NT2/D1 (cell line): ENCODE measurements around the gene SCG5.

Experiments used
- DNase-seq: peaks from one replicate; pipeline ENCODE4 v3.0.0-alpha.2; 2011; ENCODE audit warnings: low read depth, low spot score
- H3K27me3 ChIP-seq: 2 replicates; pipeline ENCODE4 v1.6.0; 2011; ENCODE audit warnings: mild to moderate bottlenecking; ENCODE audit not compliant: insufficient read length, insufficient read depth
- H3K36me3 ChIP-seq: 2 replicates; pipeline ENCODE4 v1.6.1; 2011; ENCODE audit warnings: mild to moderate bottlenecking, low read length, mixed read lengths; ENCODE audit not compliant: insufficient read depth, insufficient read length
- H3K4me1 ChIP-seq: 2 replicates; pipeline ENCODE4 v1.5.1; 2011; ENCODE audit not compliant: insufficient read depth, insufficient read length
- H3K4me3 ChIP-seq: 2 replicates; pipeline ENCODE4 v1.5.1; 2011; ENCODE audit warnings: low read depth; ENCODE audit not compliant: insufficient read length
- H3K9ac ChIP-seq: 2 replicates; pipeline ENCODE4 v1.6.0; 2011; ENCODE audit warnings: low read depth; ENCODE audit not compliant: insufficient read length
- H3K9me3 ChIP-seq: 2 replicates; pipeline ENCODE4 v1.5.1; 2011; ENCODE audit warnings: mild to moderate bottlenecking, low read length; ENCODE audit not compliant: insufficient read depth
- SUZ12 ChIP-seq: IDR thresholded peaks from 2 replicates; pipeline ENCODE4 v1.6.1; 2011; ENCODE audit not compliant: insufficient read length, insufficient read depth; ENCODE audit errors: extremely low read depth
- YY1 ChIP-seq: IDR thresholded peaks from 2 replicates; pipeline ENCODE4 v1.6.1; 2011; ENCODE audit not compliant: insufficient read length, insufficient read depth
- ZNF274 ChIP-seq: IDR thresholded peaks from 2 replicates; pipeline ENCODE4 v1.6.1; 2011; ENCODE audit warnings: mild to moderate bottlenecking, low read depth, low read length

The SCG5 gene

DNA sequence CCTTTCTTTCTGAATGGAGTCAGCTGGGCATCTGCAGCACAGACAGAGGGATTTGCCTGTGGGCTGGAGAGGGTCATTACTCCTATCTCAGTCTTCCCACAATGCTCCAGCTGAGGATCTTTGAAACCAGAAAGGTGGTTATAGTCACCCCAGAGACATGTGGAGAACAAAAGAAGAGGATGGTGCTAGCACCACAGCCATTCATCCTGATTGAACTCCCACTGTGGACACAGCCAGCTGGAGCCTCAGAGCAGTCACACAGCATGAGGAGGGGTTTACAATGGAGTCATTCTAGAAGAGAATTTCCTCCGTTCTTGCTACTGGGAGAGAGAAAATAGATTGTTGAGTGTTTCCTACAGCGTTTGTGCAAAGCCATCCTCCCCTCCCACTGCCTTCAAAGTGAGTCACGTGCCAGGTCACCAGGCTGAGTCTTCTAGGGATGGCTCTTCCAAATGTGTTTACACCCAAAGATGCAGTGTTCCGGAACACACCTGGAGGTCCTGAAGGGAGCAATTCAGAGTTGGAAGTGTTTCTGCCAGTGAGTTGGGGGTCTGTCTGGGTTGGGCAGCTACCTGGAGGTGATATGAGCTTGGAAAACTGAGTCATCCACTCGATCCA is 57.4 kb downstream of the SCG5 start:
- DNase-seq: no peak
- no peak overlapping the region for H3K9ac ChIP-seq
- no peaks in the 10 kb centered on the region for H3K4me1 ChIP-seq
- peaks cover 16% of the 10 kb centered on the region; the same call in 1 of the 2 replicates for H3K9me3 ChIP-seq
- H3K4me3 ChIP-seq: no peak overlapping the region
- no peaks in the 10 kb centered on the region for H3K36me3 ChIP-seq
- no peaks in the 10 kb centered on the region for H3K27me3 ChIP-seq
- TF ChIP-seq SUZ12 (no peak), ZNF274 (no peak)

DNA sequence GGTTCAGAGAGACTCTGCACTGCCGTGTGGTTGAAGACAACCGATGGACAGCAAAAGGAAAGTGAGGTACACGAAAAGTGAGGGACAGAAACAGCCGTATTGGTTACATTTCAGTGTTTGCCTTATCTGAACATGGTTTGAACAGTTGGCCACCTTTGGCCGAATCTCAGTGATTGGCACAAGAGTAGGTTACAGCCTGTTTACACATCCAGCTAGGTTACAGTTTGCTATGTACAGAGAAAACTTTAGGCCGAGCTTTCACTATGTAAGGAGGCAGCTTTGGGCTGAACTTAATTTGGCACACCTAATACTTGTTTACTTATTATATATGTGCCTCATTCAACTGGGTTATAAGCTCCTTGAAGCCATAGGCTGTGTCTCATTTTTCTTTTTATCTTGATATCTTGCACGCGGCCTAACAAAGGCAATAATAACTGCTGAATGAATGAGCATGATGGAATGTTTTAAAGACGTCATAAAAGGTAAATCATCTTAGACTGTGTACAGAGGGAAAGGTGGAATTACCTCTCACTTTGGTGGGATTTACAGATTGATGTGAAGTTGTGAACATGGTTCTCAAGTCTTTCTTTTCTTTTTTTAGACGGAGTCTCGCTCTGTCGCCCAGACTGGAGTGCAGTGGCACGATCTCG is 59.1 kb downstream of the SCG5 start:
- peaks cover 16% of the 10 kb centered on the region; the same call in 1 of the 2 replicates for H3K9me3 ChIP-seq
- no peak overlapping the region for H3K9ac ChIP-seq
- H3K4me1 ChIP-seq: no peaks in the 10 kb centered on the region
- H3K4me3 ChIP-seq: no peak overlapping the region
- H3K27me3 ChIP-seq: no peaks in the 10 kb centered on the region
- TF ChIP-seq ZNF274 (no peak), YY1 (no peak), SUZ12 (no peak)
- H3K36me3 ChIP-seq: no peaks in the 10 kb centered on the region
- no peak for DNase-seq

DNA sequence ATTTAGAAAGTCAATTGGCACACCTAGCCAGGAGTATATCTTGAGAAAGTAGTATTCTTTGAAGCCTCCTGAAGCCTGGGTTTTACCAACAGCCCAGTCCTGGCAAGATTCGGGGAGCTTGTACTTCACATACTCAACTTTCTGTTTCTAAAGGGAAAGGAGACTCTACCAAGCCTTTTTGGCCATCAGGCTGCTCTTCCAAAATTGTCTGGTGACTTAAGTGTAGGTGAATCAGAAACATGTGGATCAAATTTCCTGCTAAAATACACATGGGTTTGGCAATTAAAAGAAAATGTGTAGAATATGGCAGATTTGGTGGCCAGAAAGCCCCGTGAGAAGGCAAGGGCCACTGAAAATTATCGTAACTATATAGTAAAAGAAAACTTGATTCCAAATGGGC is 60.4 kb downstream of the SCG5 start:
- Histone ChIP-seq H3K9ac (no peak overlapping the region), H3K36me3 (no peaks in the 10 kb centered on the region), H3K4me1 (no peaks in the 10 kb centered on the region), H3K4me3 (no peak overlapping the region), H3K9me3 (peaks cover 16% of the 10 kb centered on the region; the same call in 1 of the 2 replicates), H3K27me3 (no peaks in the 10 kb centered on the region)
- no peak for DNase-seq
- TF ChIP-seq ZNF274 (no peak), SUZ12 (no peak), YY1 (no peak)

DNA sequence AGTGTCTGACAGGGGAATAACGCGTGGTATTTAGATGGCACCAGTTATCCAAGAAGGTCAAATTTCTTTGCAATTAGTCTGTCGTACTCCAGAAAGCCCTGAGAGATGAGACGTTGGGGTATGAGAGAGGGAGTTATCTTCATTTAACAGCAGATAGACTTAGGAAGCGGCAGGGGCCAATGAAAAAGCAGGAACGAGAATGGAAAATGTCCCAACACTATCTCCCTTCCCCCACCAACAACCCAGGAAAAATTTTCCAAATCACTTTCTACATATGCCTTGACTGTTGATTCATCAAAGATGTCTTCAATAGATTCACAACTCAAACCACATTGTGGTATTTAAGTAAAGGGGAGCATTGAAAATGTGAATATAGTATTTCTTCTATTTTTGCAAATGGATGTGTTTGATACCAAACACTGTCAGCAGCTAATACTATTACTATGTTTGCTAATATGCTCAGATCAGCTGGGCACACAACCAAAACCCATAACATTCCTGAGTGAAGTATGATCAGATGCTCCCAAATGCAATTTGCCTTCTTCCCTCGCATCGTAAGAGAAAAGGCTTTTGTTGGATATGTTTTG is 63.0 kb downstream of the SCG5 start:
- no peaks in the 10 kb centered on the region for H3K27me3 ChIP-seq
- H3K4me3 ChIP-seq: no peak overlapping the region
- DNase-seq: no peak
- no peak overlapping the region for H3K9ac ChIP-seq
- H3K4me1 ChIP-seq: no peaks in the 10 kb centered on the region
- no peaks in the 10 kb centered on the region for H3K36me3 ChIP-seq
- TF ChIP-seq SUZ12 (no peak), YY1 (no peak), ZNF274 (no peak)
- peaks cover 8% of the 10 kb centered on the region; the same call in 1 of the 2 replicates for H3K9me3 ChIP-seq

DNA sequence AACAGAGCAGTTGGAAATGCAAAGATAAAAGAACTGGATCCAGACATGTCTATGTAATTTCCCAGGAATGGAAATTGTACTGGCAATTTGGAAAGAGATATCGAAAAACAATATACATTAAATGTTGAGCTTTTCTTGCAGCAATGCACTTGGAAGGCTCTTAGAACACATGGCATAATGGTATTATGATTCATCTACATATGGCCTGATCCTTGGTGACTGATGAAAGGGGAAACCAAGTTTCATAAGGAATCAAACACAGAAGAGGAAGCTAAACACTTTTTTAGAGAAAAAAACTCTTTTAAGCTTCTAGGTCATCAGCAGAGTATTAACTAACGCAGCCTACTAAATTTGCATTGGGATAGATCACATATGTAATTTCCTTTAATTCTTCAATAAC is 63.9 kb downstream of the SCG5 start:
- DNase-seq: no peak
- Histone ChIP-seq H3K27me3 (no peaks in the 10 kb centered on the region), H3K4me3 (no peak overlapping the region), H3K9ac (no peak overlapping the region), H3K36me3 (no peaks in the 10 kb centered on the region), H3K9me3 (0 out of 2 replicates have a peak, but pooled peaks cover under 1% of the 10 kb centered on the region), H3K4me1 (no peaks in the 10 kb centered on the region)
- TF ChIP-seq SUZ12: no peak
- TF ChIP-seq ZNF274: no peak
- no peak for TF ChIP-seq YY1

DNA sequence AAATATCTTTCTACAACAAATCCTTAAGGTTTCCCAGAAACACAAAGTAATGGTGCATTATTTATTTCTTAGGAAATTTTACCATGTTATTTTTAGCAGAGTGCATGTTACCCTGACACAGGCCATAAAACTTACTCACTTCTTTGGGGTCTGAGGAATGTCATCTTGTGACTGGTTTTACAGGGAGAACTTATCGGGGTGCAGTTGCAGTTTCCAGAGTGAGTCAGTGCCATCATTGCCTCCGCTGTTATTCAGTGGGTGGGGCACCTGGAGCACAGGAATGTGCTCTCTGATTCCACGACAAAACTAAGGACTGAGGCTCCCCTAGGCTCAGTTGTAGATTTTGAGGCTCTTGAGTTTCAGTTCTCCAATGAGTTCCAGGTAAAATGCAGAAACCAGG is 65.2 kb downstream of the SCG5 start:
- Histone ChIP-seq H3K4me1 (no peaks in the 10 kb centered on the region), H3K27me3 (no peaks in the 10 kb centered on the region), H3K9me3 (no peaks in the 10 kb centered on the region), H3K36me3 (no peaks in the 10 kb centered on the region), H3K9ac (no peak overlapping the region), H3K4me3 (no peak overlapping the region)
- DNase-seq: no peak
- no peak for TF ChIP-seq YY1
- TF ChIP-seq ZNF274: no peak
- no peak for TF ChIP-seq SUZ12

DNA sequence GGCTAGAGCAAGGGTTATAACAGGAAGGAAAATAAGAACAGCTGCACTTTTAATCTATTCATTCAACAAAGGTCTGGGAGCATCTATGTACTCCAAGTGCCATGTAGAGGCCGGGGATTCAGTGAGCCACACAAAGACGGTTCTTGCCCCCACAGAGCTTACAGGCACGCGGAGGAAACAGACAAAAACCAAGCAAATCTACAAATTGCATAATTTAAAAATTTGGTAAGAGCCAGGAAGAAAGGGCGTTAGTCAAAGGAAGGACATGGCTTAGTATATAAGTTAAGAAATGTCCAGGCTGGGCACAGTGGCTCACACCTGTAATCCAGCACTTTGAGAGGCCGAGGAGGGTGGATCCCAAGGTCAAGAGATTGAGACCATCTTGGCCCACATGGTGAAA is 65.9 kb downstream of the SCG5 start:
- Histone ChIP-seq H3K9ac (no peak overlapping the region), H3K4me3 (no peak overlapping the region), H3K27me3 (no peaks in the 10 kb centered on the region), H3K9me3 (no peaks in the 10 kb centered on the region), H3K36me3 (no peaks in the 10 kb centered on the region), H3K4me1 (no peaks in the 10 kb centered on the region)
- TF ChIP-seq ZNF274 (no peak), SUZ12 (no peak), YY1 (no peak)
- DNase-seq: no peak
